ENCODE data around the gene ELK1.

The ELK1 gene

DNA sequence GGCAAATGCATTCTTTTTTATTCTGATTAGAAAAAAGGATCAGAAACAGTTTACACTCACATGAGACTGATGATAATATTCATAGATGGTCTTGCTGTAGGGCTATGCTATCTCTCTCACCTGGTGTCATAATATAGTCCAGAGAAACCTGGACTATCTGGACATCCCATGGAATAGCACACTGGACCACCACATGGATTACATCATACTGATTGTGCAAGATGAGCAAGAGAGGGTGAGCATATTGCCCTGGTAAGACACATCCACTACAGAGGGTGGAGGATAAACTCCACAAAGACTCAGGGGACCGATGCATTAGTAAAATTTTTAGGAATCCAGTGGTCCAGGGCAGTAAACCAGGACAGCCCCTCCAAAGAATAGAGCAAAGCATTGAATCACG lies 38.9 kb downstream of the ELK1 start:
- no peak overlapping the region for H3K4me2 ChIP-seq (ENCODE audit: low read length)
- no peak overlapping the region for H3K9ac ChIP-seq (ENCODE audit: low read length)
- H3K9me3 ChIP-seq (ENCODE audit: low read length), result no peaks in the 10 kb centered on the region
- H3K27me3 ChIP-seq (ENCODE audit: insufficient read depth, low read length), result no peaks in the 10 kb centered on the region
- no peaks in the 10 kb centered on the region for H3F3A ChIP-seq (ENCODE audit: insufficient read depth, low read length)
- H2AFZ ChIP-seq (ENCODE audit: low read length), result no peak overlapping the region
- no peaks in the 10 kb centered on the region for H4K20me1 ChIP-seq (ENCODE audit: insufficient read depth, low read length)
- H3K79me2 ChIP-seq (ENCODE audit: insufficient read depth, low read length), result no peaks in the 10 kb centered on the region
- no peaks in the 10 kb centered on the region for H3K4me1 ChIP-seq (ENCODE audit: insufficient read depth, low read length, severe bottlenecking)
- H3K4me3 ChIP-seq (ENCODE audit: low read depth, low read length, poor library complexity, severe bottlenecking), result no peak overlapping the region
- TF ChIP-seq, protein P1, sequence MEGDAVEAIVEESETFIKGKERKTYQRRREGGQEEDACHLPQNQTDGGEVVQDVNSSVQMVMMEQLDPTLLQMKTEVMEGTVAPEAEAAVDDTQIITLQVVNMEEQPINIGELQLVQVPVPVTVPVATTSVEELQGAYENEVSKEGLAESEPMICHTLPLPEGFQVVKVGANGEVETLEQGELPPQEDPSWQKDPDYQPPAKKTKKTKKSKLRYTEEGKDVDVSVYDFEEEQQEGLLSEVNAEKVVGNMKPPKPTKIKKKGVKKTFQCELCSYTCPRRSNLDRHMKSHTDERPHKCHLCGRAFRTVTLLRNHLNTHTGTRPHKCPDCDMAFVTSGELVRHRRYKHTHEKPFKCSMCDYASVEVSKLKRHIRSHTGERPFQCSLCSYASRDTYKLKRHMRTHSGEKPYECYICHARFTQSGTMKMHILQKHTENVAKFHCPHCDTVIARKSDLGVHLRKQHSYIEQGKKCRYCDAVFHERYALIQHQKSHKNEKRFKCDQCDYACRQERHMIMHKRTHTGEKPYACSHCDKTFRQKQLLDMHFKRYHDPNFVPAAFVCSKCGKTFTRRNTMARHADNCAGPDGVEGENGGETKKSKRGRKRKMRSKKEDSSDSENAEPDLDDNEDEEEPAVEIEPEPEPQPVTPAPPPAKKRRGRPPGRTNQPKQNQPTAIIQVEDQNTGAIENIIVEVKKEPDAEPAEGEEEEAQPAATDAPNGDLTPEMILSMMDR (IDR thresholded peaks at IDR 0.05; ENCODE audit: low read length), result no peak
- TF ChIP-seq EZH2 (IDR thresholded peaks at IDR 0.05; ENCODE audit: borderline replicate concordance, low read length), result no peak
- H3K36me3 ChIP-seq (ENCODE audit: insufficient read depth, low read length), result no peaks in the 10 kb centered on the region
- H3K9me2 ChIP-seq (ENCODE audit: low read depth, low read length), result no peaks in the 10 kb centered on the region
- no peak overlapping the region for H3K27ac ChIP-seq (ENCODE audit: low read depth, low read length, poor library complexity, severe bottlenecking)

DNA sequence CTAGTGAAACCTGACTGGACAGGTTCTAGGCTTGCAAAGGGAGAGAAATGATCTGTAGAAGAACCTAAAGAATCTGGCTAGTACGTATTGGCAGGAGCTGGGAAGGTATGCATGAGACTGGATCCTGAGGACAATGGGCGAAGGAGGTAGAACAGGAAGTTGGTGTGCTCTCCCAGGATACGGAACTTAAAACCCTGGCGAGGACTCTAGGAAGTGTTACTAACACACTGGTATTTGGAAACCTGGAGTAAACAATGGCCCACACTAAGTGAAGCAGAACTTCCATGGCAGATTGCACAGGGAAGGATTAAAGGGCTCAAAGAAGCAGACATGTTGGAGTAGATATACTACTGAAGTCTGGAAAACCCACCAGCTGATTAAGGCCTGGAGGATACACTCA lies 39.9 kb downstream of the ELK1 start:
- H3K79me2 ChIP-seq (ENCODE audit: insufficient read depth, low read length), result no peaks in the 10 kb centered on the region
- H3K4me2 ChIP-seq (ENCODE audit: low read length), result no peak overlapping the region
- no peaks in the 10 kb centered on the region for H3K9me3 ChIP-seq (ENCODE audit: low read length)
- H3K27ac ChIP-seq (ENCODE audit: low read depth, low read length, poor library complexity, severe bottlenecking), result no peak overlapping the region
- H3K36me3 ChIP-seq (ENCODE audit: insufficient read depth, low read length), result no peaks in the 10 kb centered on the region
- no peak for TF ChIP-seq EZH2 (IDR thresholded peaks at IDR 0.05; ENCODE audit: borderline replicate concordance, low read length)
- TF ChIP-seq, protein P1 (IDR thresholded peaks at IDR 0.05; ENCODE audit: low read length), result no peak
- no peaks in the 10 kb centered on the region for H3K9me2 ChIP-seq (ENCODE audit: low read depth, low read length)
- no peaks in the 10 kb centered on the region for H3K27me3 ChIP-seq (ENCODE audit: insufficient read depth, low read length)
- H3K4me3 ChIP-seq (ENCODE audit: low read depth, low read length, poor library complexity, severe bottlenecking), result no peak overlapping the region
- no peak overlapping the region for H2AFZ ChIP-seq (ENCODE audit: low read length)
- no peaks in the 10 kb centered on the region for H3K4me1 ChIP-seq (ENCODE audit: insufficient read depth, low read length, severe bottlenecking)
- H4K20me1 ChIP-seq (ENCODE audit: insufficient read depth, low read length), result no peaks in the 10 kb centered on the region
- H3F3A ChIP-seq (ENCODE audit: insufficient read depth, low read length), result no peaks in the 10 kb centered on the region
- H3K9ac ChIP-seq (ENCODE audit: low read length), result no peak overlapping the region

DNA sequence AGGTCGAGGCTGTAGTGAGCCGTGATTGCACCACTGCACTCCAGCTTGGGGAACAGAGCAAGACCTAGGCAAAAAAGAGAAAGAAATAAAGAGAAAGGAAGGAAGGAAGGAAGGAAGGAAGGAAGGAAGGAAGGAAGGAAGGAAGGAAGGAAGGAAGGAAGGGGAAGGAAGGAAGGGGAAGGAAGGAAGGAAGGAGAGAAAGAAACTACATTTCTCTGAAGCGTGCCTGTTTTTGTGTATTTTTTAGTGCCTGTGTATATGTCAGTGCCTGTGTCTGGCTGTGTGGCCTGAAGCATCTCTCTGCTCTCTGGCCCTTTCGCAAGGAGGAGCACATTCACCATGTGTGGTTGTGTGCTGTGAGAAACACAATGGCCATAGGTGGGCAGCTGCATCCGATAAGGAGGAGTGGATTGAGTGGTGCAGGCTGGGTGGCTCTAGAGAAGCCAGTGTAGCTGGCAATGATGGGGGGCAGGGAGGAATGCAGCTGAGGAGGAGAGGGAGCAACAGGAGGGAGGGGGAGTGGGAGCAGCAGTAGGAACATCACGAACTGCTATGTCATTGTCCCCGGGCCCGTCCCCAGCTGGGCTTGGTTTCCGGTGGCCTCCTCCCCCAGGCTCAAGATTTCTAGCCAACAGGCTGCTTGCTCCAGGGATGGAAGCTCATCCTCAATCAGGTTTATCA lies 42.1 kb downstream of the ELK1 start:
- TF ChIP-seq, protein P1 (IDR thresholded peaks at IDR 0.05; ENCODE audit: low read length), result no peak
- TF ChIP-seq EZH2 (IDR thresholded peaks at IDR 0.05; ENCODE audit: borderline replicate concordance, low read length), result no peak
- no peaks in the 10 kb centered on the region for H3K36me3 ChIP-seq (ENCODE audit: insufficient read depth, low read length)
- no peak overlapping the region for H3K4me2 ChIP-seq (ENCODE audit: low read length)
- H3K9me3 ChIP-seq (ENCODE audit: low read length), result no peaks in the 10 kb centered on the region
- H3F3A ChIP-seq (ENCODE audit: insufficient read depth, low read length), result no peaks in the 10 kb centered on the region
- no peaks in the 10 kb centered on the region for H3K79me2 ChIP-seq (ENCODE audit: insufficient read depth, low read length)
- no peak overlapping the region for H3K9ac ChIP-seq (ENCODE audit: low read length)
- no peaks in the 10 kb centered on the region for H3K27me3 ChIP-seq (ENCODE audit: insufficient read depth, low read length)
- H3K4me1 ChIP-seq (ENCODE audit: insufficient read depth, low read length, severe bottlenecking), result no peaks in the 10 kb centered on the region
- H2AFZ ChIP-seq (ENCODE audit: low read length), result no peak overlapping the region
- no peak overlapping the region for H3K27ac ChIP-seq (ENCODE audit: low read depth, low read length, poor library complexity, severe bottlenecking)
- no peak overlapping the region for H3K4me3 ChIP-seq (ENCODE audit: low read depth, low read length, poor library complexity, severe bottlenecking)
- no peaks in the 10 kb centered on the region for H3K9me2 ChIP-seq (ENCODE audit: low read depth, low read length)
- no peaks in the 10 kb centered on the region for H4K20me1 ChIP-seq (ENCODE audit: insufficient read depth, low read length)

Data from OCI-LY1 (cell line).